ENCODE results near the gene HYAL3.

GRCh38 chr3:50341537-50341936, 42.3 kb upstream of the HYAL3 start:
- TF ChIP-seq CTCF (conservative IDR thresholded peaks at IDR 0.05; ENCODE audit: low read length) (no peak), EZH2phosphoT487 (IDR thresholded peaks at IDR 0.05; ENCODE audit: borderline replicate concordance, low read depth, low read length) (no peak)
